Measurements from ENCODE around the gene LGALS7B. TPM values are rescaled to one million over a fixed set of nuclear protein-coding genes. Genes with fewer than 3 reads are reported as not detected.
"Not testable (repeated sequence)": the region's sequence is repeated elsewhere in the genome, so short reads cannot be mapped to it uniquely, and the experiment has no call there.

LGALS7B gene
- total RNA-seq, 4 donors from 2014 or later, result not detected

DNA sequence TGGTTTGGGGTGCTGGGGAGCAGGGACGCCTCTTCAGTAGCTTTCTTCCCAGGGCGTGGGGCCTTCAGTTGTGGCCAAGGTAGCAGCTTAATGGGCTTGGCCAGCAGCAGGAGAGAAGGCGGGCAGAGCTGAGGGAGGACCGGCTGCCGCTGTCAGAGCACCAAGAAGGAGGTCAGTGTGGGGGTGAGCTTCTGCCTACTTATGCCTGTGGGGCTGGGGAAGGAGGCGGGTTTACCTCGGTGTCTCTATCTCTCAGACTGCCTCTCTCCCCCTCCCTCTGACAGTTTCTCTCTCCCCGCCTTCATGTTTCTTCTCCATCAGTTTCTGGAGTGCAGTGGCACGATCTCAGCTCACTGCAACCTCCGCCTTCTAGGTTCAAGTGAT lies 44.7 kb upstream of the LGALS7B start, which contains the start of gene CAPN12:
Gene CAPN12 (minus strand): TSS at position 177 of the 384 bp plus-strand sequence. CDS start 309 bp downstream, outside the sequence.
- WGBS, 2 donors (ENCODE audit: low coverage in 1 of 2), result 70 to 88% methylated on average over 2 to 10 of the region's 10 CpGs

DNA sequence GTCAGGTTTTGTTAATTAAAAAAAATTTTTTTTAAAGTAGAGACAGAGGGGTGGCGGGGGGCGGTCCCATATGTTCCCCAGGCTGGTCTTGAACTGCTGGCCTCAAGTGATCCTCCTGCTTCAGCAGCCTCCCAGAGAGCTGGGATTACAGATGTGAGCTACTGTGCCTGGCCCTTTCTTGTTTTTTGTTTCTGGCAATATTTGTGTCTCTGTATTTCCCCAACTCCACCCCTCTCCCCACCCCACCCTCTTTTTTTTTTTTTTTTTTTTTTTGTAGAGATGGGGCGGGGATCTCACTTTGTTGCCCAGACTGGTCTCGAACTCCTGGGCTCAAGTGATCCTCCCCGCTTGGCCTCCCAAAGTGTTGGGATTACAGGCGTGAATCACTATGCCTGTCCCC lies 44.1 kb upstream of the LGALS7B start:
- Histone ChIP-seq H3K4me3 (no peak overlapping the region), H3K27me3 (no peaks in the 10 kb centered on the region), H3K36me3 (no peaks in the 10 kb centered on the region), H3K27ac (no peak overlapping the region), H3K9me3 (no peaks in the 10 kb centered on the region), H3K4me1 (no peaks in the 10 kb centered on the region)
- TF ChIP-seq, protein P1, sequence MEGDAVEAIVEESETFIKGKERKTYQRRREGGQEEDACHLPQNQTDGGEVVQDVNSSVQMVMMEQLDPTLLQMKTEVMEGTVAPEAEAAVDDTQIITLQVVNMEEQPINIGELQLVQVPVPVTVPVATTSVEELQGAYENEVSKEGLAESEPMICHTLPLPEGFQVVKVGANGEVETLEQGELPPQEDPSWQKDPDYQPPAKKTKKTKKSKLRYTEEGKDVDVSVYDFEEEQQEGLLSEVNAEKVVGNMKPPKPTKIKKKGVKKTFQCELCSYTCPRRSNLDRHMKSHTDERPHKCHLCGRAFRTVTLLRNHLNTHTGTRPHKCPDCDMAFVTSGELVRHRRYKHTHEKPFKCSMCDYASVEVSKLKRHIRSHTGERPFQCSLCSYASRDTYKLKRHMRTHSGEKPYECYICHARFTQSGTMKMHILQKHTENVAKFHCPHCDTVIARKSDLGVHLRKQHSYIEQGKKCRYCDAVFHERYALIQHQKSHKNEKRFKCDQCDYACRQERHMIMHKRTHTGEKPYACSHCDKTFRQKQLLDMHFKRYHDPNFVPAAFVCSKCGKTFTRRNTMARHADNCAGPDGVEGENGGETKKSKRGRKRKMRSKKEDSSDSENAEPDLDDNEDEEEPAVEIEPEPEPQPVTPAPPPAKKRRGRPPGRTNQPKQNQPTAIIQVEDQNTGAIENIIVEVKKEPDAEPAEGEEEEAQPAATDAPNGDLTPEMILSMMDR (IDR thresholded peaks at IDR 0.05), result no peak
- TF ChIP-seq EP300 (IDR thresholded peaks at IDR 0.05; ENCODE audit: low read depth) (no peak), POLR2A (IDR thresholded peaks at IDR 0.05) (no peak), POLR2AphosphoS5 (IDR thresholded peaks at IDR 0.05) (no peak)
- in situ Hi-C loops (cut with MboI; ENCODE audit: low pct_ligation_motif_present in 1 of 4, low pct_unique_long_range_greater_than_20kb in 1 of 4, low sequenced_read_pairs in 3 of 4) (loop anchor here in 1 of 4 donors (10.0 kb wide), 1 partner anchor 150 kb away; the partner anchor contains the start of genes NFKBIB and SIRT2), intact Hi-C loops (cut with DNase I; ENCODE audit: low total_unique reads) (no loop called here)
- DNase-seq, result no peak
- WGBS, 2 donors (ENCODE audit: low coverage in 1 of 2), result 80 to 81% methylated on average over 1 to 6 of the region's 6 CpGs

More for the DNA sequence above, 44.7 kb upstream of the LGALS7B start, which contains the start of gene CAPN12:
- H3K4me1 ChIP-seq, result no peaks in the 10 kb centered on the region
- intact Hi-C loops (cut with DNase I; ENCODE audit: low total_unique reads), result no loop called here
- H3K27me3 ChIP-seq, result no peaks in the 10 kb centered on the region
- H3K36me3 ChIP-seq, result no peaks in the 10 kb centered on the region
- H3K9me3 ChIP-seq, result no peaks in the 10 kb centered on the region
- no peak within 1 kb of the TSS for H3K4me3 ChIP-seq
- no peak for DNase-seq
- no peak within 1 kb of the TSS for H3K27ac ChIP-seq
- in situ Hi-C loops (cut with MboI; ENCODE audit: low pct_ligation_motif_present in 1 of 4, low pct_unique_long_range_greater_than_20kb in 1 of 4, low sequenced_read_pairs in 3 of 4), result loop anchor here in 1 of 4 donors (10.0 kb wide), 1 partner anchor 151 kb away; the partner anchor contains the start of genes NFKBIB and SIRT2
- TF ChIP-seq POLR2A (IDR thresholded peaks at IDR 0.05) (no peak), POLR2AphosphoS5 (IDR thresholded peaks at IDR 0.05) (no peak), EP300 (IDR thresholded peaks at IDR 0.05; ENCODE audit: low read depth) (no peak)
- TF ChIP-seq, protein P1 (IDR thresholded peaks at IDR 0.05), result no peak

DNA sequence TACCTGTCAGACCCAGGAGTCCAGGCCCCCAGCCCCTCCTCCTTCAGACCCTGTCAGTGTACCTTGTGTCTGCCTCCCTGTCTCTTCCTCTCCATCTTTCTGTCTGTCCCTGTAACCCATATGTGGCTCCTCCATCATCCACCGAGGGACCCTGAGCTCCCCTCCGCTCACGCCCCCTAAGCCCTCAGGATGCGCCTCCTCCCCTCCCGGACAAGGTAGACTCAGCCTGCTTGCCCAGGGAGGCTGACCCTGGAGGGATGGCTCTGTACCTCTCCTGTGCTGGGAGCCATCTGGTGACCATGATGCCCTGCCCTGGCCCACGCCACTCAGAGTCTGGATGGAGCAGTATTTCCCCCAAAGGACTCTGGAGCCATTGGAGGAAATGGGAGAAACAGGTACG lies 43.7 kb upstream of the LGALS7B start:
- in situ Hi-C loops (cut with MboI; ENCODE audit: low pct_ligation_motif_present in 1 of 4, low pct_unique_long_range_greater_than_20kb in 1 of 4, low sequenced_read_pairs in 3 of 4), result loop anchor here in 1 of 4 donors (10.0 kb wide), 1 partner anchor 149 kb away; the partner anchor contains the start of genes NFKBIB and SIRT2
- no peaks in the 10 kb centered on the region for H3K4me1 ChIP-seq

DNA sequence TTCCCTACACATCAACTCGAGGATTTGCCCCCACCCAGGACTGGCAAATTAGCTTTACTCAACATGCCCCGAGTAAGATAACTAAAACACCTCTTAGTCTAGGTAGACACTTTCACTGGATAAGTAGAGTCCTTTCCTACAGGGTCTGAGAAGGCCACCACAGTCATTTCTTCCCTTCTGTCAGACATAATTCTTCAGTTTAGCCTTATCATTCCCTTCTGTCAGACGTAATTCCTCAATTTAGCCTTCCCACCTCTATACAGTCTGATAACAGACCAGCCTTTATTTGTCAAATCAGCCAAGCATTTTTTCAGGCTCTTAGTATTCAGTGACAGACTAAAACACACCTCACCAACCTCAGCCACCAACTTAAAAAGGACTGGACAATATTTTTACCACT lies 35.2 kb upstream of the LGALS7B start:
- H3K27me3 ChIP-seq; H3K27ac ChIP-seq; DNase-seq; H3K9me3 ChIP-seq; H3K4me1 ChIP-seq; H3K36me3 ChIP-seq; H3K4me3 ChIP-seq; intact Hi-C loops (cut with DNase I; ENCODE audit: low total_unique reads); in situ Hi-C loops (cut with MboI; ENCODE audit: low pct_ligation_motif_present in 1 of 4, low pct_unique_long_range_greater_than_20kb in 1 of 4, low sequenced_read_pairs in 3 of 4): not testable (repeated sequence)
- 73 to 74% methylated on average over 3 of the region's 3 CpGs for whole genome bisulfite sequencing, 2 donors (ENCODE audit: low coverage in 1 of 2)

More for the DNA sequence above, 43.7 kb upstream of the LGALS7B start:
- DNase-seq, result no peak
- Histone ChIP-seq H3K4me3 (no peak overlapping the region), H3K27me3 (no peaks in the 10 kb centered on the region), H3K27ac (no peak overlapping the region), H3K36me3 (no peaks in the 10 kb centered on the region), H3K9me3 (no peaks in the 10 kb centered on the region)
- WGBS, 2 donors (ENCODE audit: low coverage in 1 of 2), result 82% methylated on average over 7 of the region's 7 CpGs; no CpG with 5 or more reads in 1 of the 2 donors
- TF ChIP-seq EP300 (IDR thresholded peaks at IDR 0.05; ENCODE audit: low read depth), result no peak
- TF ChIP-seq POLR2AphosphoS5 (IDR thresholded peaks at IDR 0.05), result no peak
- TF ChIP-seq, protein P1 (IDR thresholded peaks at IDR 0.05), result no peak
- TF ChIP-seq POLR2A (IDR thresholded peaks at IDR 0.05), result no peak
- intact Hi-C loops (cut with DNase I; ENCODE audit: low total_unique reads), result no loop called here

DNA sequence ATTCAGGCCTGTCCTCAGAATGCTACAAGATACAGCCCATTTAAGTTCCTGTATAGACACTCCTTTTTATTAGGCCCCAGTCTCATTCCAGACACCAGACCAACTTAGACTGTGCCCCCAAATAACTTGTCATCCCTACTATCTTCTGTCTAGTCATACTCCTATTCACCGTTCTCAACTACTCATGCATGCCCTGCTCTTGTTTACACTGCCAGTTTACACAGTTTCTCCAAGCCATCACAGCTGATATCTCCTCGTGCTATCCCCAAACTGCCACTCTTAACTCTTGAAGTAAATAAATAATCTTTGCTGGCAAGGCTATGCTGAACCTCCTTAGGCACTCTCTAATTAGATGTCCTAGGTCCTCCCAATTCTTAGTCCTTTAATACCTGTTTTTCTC lies 34.8 kb upstream of the LGALS7B start:
- H3K36me3 ChIP-seq; intact Hi-C loops (cut with DNase I; ENCODE audit: low total_unique reads); in situ Hi-C loops (cut with MboI; ENCODE audit: low pct_ligation_motif_present in 1 of 4, low pct_unique_long_range_greater_than_20kb in 1 of 4, low sequenced_read_pairs in 3 of 4); DNase-seq; H3K27ac ChIP-seq; H3K4me1 ChIP-seq; H3K4me3 ChIP-seq; H3K27me3 ChIP-seq; H3K9me3 ChIP-seq: not testable (repeated sequence)
- 47% methylated on average over 2 of the region's 2 CpGs; no CpG with 5 or more reads in 1 of the 2 donors for WGBS, 2 donors (ENCODE audit: low coverage in 1 of 2)
